ENCODE measurements around the gene TCHHL1.

The TCHHL1 gene

DNA sequence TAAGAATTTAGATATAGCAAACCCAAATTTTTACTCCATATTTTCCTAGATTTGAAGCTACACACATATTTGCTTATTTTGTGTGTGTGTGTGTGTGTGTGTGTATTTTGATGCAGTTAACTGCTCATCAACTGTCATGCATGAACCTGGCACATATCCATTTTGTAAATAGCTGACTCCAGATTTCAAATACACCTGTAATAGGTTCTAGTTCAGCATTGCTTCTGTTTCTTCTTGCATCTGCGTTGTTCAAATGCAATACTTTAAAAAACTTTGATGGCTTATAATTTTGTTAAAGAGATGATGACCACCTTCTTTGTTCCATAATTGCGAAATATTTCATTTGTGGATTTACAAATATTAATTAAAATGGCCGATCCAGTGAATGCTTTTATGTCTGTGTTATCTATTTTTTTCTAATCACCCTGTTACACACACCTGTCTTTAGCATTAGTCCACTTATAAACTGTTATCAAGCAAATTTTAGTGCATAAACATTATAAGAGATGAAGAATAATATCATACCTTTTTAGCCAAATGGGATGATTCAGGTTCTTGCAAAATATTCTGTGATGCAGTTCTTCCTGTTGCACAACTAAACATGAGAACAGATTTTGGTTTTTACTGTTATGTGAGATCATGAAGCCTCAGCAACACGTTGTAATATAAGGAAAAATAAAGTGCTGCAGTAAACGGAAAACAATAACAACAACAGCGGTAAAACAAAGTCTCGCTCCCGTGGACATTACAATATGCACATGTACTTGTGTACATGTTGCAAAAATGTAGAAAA is 39.4 kb downstream of the TCHHL1 start:
- H3K27me3 ChIP-seq (ENCODE audit: insufficient read depth, low read length): no peaks in the 10 kb centered on the region
- no peaks in the 10 kb centered on the region for H4K20me1 ChIP-seq (ENCODE audit: insufficient read depth, low read length)
- no peaks in the 10 kb centered on the region for H3K79me2 ChIP-seq (ENCODE audit: insufficient read depth, low read length)
- TF ChIP-seq, protein P1, sequence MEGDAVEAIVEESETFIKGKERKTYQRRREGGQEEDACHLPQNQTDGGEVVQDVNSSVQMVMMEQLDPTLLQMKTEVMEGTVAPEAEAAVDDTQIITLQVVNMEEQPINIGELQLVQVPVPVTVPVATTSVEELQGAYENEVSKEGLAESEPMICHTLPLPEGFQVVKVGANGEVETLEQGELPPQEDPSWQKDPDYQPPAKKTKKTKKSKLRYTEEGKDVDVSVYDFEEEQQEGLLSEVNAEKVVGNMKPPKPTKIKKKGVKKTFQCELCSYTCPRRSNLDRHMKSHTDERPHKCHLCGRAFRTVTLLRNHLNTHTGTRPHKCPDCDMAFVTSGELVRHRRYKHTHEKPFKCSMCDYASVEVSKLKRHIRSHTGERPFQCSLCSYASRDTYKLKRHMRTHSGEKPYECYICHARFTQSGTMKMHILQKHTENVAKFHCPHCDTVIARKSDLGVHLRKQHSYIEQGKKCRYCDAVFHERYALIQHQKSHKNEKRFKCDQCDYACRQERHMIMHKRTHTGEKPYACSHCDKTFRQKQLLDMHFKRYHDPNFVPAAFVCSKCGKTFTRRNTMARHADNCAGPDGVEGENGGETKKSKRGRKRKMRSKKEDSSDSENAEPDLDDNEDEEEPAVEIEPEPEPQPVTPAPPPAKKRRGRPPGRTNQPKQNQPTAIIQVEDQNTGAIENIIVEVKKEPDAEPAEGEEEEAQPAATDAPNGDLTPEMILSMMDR (IDR thresholded peaks at IDR 0.05; ENCODE audit: low read length): no peak
- TF ChIP-seq EZH2 (IDR thresholded peaks at IDR 0.05; ENCODE audit: borderline replicate concordance, low read length): no peak
- no peak overlapping the region for H3K27ac ChIP-seq (ENCODE audit: low read depth, low read length, poor library complexity, severe bottlenecking)
- no peak overlapping the region for H2AFZ ChIP-seq (ENCODE audit: low read length)
- peaks cover 16% of the 10 kb centered on the region for H3K4me1 ChIP-seq (ENCODE audit: insufficient read depth, low read length, severe bottlenecking)
- no peaks in the 10 kb centered on the region for H3F3A ChIP-seq (ENCODE audit: insufficient read depth, low read length)
- no peak overlapping the region for H3K9ac ChIP-seq (ENCODE audit: low read length)
- no peaks in the 10 kb centered on the region for H3K36me3 ChIP-seq (ENCODE audit: insufficient read depth, low read length)
- no peak overlapping the region for H3K4me3 ChIP-seq (ENCODE audit: low read depth, low read length, poor library complexity, severe bottlenecking)
- H3K9me2 ChIP-seq (ENCODE audit: low read depth, low read length): no peaks in the 10 kb centered on the region
- H3K9me3 ChIP-seq (ENCODE audit: low read length): no peaks in the 10 kb centered on the region
- H3K4me2 ChIP-seq (ENCODE audit: low read length): no peak overlapping the region

DNA sequence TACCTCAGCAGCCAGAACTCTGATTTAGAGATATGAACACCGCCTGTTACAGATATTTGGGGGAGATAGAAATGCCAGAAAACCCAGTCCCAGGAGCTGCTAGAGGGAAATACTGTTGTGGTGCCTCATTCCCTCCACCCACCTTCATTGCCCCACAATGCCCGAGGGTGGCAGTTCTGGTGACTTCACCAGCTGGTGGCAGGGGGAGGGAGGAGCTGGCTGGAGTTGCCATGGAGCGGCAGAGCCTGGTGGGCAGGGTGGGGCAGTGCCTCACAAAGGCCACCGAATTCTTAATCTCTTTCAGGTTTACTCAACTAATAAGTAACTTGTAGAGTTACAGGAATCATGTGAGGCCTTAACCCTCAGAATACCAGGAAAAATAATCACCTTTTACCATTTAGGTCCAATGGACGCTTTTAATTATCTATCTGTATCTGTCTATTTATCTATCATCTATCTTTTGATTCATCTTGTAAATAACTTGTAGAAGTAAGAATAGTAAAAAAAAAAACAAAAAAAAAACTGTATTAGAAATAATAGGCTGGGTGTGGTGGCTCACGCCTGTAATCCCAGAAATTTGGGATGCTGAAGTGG is 40.4 kb downstream of the TCHHL1 start:
- H2AFZ ChIP-seq (ENCODE audit: low read length): peak overlapping the region; percentile 21
- H3K4me2 ChIP-seq (ENCODE audit: low read length): peak overlapping the region; percentile 46
- no peaks in the 10 kb centered on the region for H4K20me1 ChIP-seq (ENCODE audit: insufficient read depth, low read length)
- peak overlapping the region; percentile 67 for H3K27ac ChIP-seq (ENCODE audit: low read depth, low read length, poor library complexity, severe bottlenecking)
- no peaks in the 10 kb centered on the region for H3K27me3 ChIP-seq (ENCODE audit: insufficient read depth, low read length)
- no peaks in the 10 kb centered on the region for H3K79me2 ChIP-seq (ENCODE audit: insufficient read depth, low read length)
- H3K36me3 ChIP-seq (ENCODE audit: insufficient read depth, low read length): no peaks in the 10 kb centered on the region
- no peaks in the 10 kb centered on the region for H3K9me3 ChIP-seq (ENCODE audit: low read length)
- H3K4me1 ChIP-seq (ENCODE audit: insufficient read depth, low read length, severe bottlenecking): peaks cover 16% of the 10 kb centered on the region
- H3F3A ChIP-seq (ENCODE audit: insufficient read depth, low read length): no peaks in the 10 kb centered on the region
- no peaks in the 10 kb centered on the region for H3K9me2 ChIP-seq (ENCODE audit: low read depth, low read length)
- peak overlapping the region; percentile 32 for H3K4me3 ChIP-seq (ENCODE audit: low read depth, low read length, poor library complexity, severe bottlenecking)
- H3K9ac ChIP-seq (ENCODE audit: low read length): no peak overlapping the region; the same call in 1 of the 2 replicates
- no peak for TF ChIP-seq EZH2 (IDR thresholded peaks at IDR 0.05; ENCODE audit: borderline replicate concordance, low read length)
- TF ChIP-seq, protein P1 (IDR thresholded peaks at IDR 0.05; ENCODE audit: low read length): no peak

DNA sequence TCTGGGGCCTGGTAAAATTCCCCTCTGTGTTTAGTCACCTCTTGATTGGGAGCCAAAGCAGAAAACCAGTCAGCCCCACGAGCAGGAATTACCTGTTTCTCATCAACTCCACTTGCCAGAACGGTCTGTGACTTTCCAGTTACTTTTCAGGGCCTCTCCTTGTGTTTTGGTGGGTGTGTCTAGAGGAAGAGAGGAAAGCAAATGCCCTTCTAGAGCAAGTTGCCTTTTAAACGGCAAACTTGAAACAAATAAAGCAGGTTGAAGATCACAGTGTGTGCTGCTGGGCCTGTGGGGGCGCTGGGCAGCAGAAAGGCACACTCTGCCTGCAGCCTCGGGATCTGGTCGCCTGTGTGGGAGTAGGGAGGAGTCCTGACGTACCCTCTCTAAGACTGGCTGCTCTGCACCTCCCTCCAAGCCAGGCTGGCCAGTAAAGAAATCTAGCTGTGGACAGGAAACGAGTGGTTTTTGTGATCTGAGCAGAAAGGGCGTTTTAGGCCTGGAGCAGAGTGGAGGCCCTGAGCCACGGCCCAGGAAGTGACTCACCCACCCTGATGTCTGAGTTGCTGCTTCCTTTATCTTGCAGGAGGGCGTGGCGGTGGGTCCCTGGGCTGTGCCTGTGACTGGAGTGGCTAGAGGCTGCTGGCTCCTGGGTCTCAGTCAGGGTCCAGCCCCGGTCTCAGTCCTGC is 41.0 kb downstream of the TCHHL1 start:
- Histone ChIP-seq H3F3A (ENCODE audit: insufficient read depth, low read length) (no peaks in the 10 kb centered on the region), H3K4me2 (ENCODE audit: low read length) (peak overlapping the region; percentile 46), H3K36me3 (ENCODE audit: insufficient read depth, low read length) (no peaks in the 10 kb centered on the region), H3K79me2 (ENCODE audit: insufficient read depth, low read length) (no peaks in the 10 kb centered on the region), H3K4me1 (ENCODE audit: insufficient read depth, low read length, severe bottlenecking) (peaks cover 16% of the 10 kb centered on the region), H3K9ac (ENCODE audit: low read length) (peak overlapping the region; percentile 35), H3K9me2 (ENCODE audit: low read depth, low read length) (no peaks in the 10 kb centered on the region), H4K20me1 (ENCODE audit: insufficient read depth, low read length) (no peaks in the 10 kb centered on the region), H3K27me3 (ENCODE audit: insufficient read depth, low read length) (no peaks in the 10 kb centered on the region), H3K9me3 (ENCODE audit: low read length) (no peaks in the 10 kb centered on the region), H2AFZ (ENCODE audit: low read length) (peak overlapping the region; percentile 60), H3K27ac (ENCODE audit: low read depth, low read length, poor library complexity, severe bottlenecking) (peak overlapping the region; percentile 67), H3K4me3 (ENCODE audit: low read depth, low read length, poor library complexity, severe bottlenecking) (peak overlapping the region; percentile 32)
- no peak for TF ChIP-seq EZH2 (IDR thresholded peaks at IDR 0.05; ENCODE audit: borderline replicate concordance, low read length)
- TF ChIP-seq, protein P1 (IDR thresholded peaks at IDR 0.05; ENCODE audit: low read length): peak; percentile 87

Measured in OCI-LY1 (cell line).